HepG2 (cell line): ENCODE measurements around the gene SLC15A3. TPM values are rescaled to one million over a fixed set of nuclear protein-coding genes. Genes with fewer than 3 reads are reported as not detected.

ENCODE experiments used
- ATAC-seq: fragments of 200-7000 bp; cut with Tn5 transposase; 3 replicates; pipeline ENCODE4 v1.9.1; 2020; ENCODE audit warnings: mild to moderate bottlenecking, moderate library complexity
- BruUV-seq: library from RNA; stranded (reverse); fragments of 400-500 nt; replicated peaks from 2 replicates; lab custom pipeline; 2021; lab: Mats Ljungman, UMichigan
- CTCF ChIA-PET: fragments of 300-600 bp; formaldehyde crosslinking; extraction: SDS; loops from one replicate; lab custom pipeline; 2021; ENCODE audit warnings: low total read pairs, inconsistent platforms, low intra/inter-chr PET ratio; lab: Yijun Ruan, JAX
- POLR2A ChIA-PET: fragments of 350-600 bp; sonication (Branson Sonifier 250); formaldehyde crosslinking; loops from one replicate; lab custom pipeline; 2020; ENCODE audit warnings: antibody characterized with exemption, inconsistent platforms; lab: Yijun Ruan, JAX
- DNase-seq: peaks from one replicate; pipeline ENCODE4 v3.0.0-alpha.2; 2015; ENCODE audit warnings: low spot score
- FAIRE-seq: peaks from 3 replicates; lab custom pipeline; 2011; peaks lifted over from hg19 to GRCh38; lab: Jason Lieb, UNC
- H2AFZ ChIP-seq: one replicate; pipeline ENCODE4 v1.6.1; 2011; ENCODE audit warnings: low read length, inconsistent platforms
- H3K27ac ChIP-seq: fragments of 300-600 bp; 3 replicates; pipeline ENCODE4 v1.8.0; 2011; ENCODE audit warnings: mixed run types, mild to moderate bottlenecking, mixed read lengths, low read length, inconsistent platforms; ENCODE audit not compliant: insufficient read depth; ENCODE audit errors: extremely low read length
- H3K27me3 ChIP-seq, 2 experiments: fragments of 200-600 bp in 1 of 2; 2 replicates in 1 of 2; 3 replicates in 1 of 2; pipeline versions ENCODE4 v1.6.0 to v1.8.0; 2011; ENCODE audit warnings: low read length in 2 of 2, mild to moderate bottlenecking in 2 of 2, moderate library complexity in 2 of 2, inconsistent platforms in 1 of 2; ENCODE audit not compliant: insufficient read depth in 2 of 2, control insufficient read depth in 1 of 2
- H3K36me3 ChIP-seq, 2 experiments: fragments of 200-600 bp in 1 of 2; replicated peaks in 1 of 2; 2 replicates in 1 of 2; 3 replicates in 1 of 2; pipeline versions ENCODE4 v1.5.1 to v1.8.0; 2011; ENCODE audit warnings: low read length in 2 of 2, inconsistent platforms in 1 of 2; ENCODE audit not compliant: insufficient read depth in 2 of 2, control insufficient read depth in 1 of 2
- H3K4me1 ChIP-seq: 2 replicates; pipeline ENCODE4 v1.5.1; 2012; ENCODE audit warnings: low read length, inconsistent platforms; ENCODE audit not compliant: insufficient read depth
- H3K4me2 ChIP-seq: 2 replicates; pipeline ENCODE4 v1.6.0; 2011; ENCODE audit warnings: low read depth, low read length, inconsistent platforms
- H3K4me3 ChIP-seq, 3 experiments: fragments of 200-600 bp in 1 of 3; sonication (generic), shearing (Covaris generic) in 1 of 3; replicated peaks in 1 of 3; 2 replicates each; pipeline ENCODE4 v1.5.1; 2011 to 2016; ENCODE audit warnings: low read length in 3 of 3, inconsistent platforms in 2 of 3, low read depth in 2 of 3, mild to moderate bottlenecking in 2 of 3, control low read depth in 1 of 3, mixed read lengths in 1 of 3; ENCODE audit not compliant: insufficient read depth in 1 of 3
- H3K79me2 ChIP-seq: one replicate; pipeline ENCODE4 v1.6.1; 2011; ENCODE audit warnings: low read length, inconsistent platforms; ENCODE audit not compliant: insufficient read depth
- H3K9ac ChIP-seq: 2 replicates; pipeline ENCODE4 v1.6.0; 2011; ENCODE audit warnings: mild to moderate bottlenecking, low read depth, low read length, inconsistent platforms; ENCODE audit not compliant: insufficient read depth
- H3K9me3 ChIP-seq: 2 replicates; pipeline ENCODE4 v1.5.1; 2012; ENCODE audit warnings: mild to moderate bottlenecking, low read length
- H4K20me1 ChIP-seq: 2 replicates; pipeline ENCODE4 v1.6.0; 2011; ENCODE audit warnings: inconsistent platforms, mild to moderate bottlenecking, low read length, moderate library complexity; ENCODE audit not compliant: insufficient read depth
- KIAA2018 ChIP-seq: sonication (generic); formaldehyde crosslinking; IDR thresholded peaks from 2 replicates; pipeline ENCODE4 v1.5.0; 2020; ENCODE audit warnings: mild to moderate bottlenecking, missing genetic modification reagents, borderline replicate concordance
- KLF11 ChIP-seq: IDR thresholded peaks from 2 replicates; pipeline ENCODE4 v1.6.1; 2016; ENCODE audit warnings: missing compliant biosample characterization
- SMAD3 ChIP-seq: sonication (generic); formaldehyde crosslinking; IDR thresholded peaks from 2 replicates; pipeline ENCODE4 v1.4.0; 2020; ENCODE audit warnings: missing genetic modification reagents
- ZMYM3 ChIP-seq: sonication (generic); formaldehyde crosslinking; IDR thresholded peaks from 2 replicates; pipeline ENCODE4 v1.5.1; 2020; ENCODE audit warnings: mild to moderate bottlenecking, missing genetic modification reagents
- ZNF768 ChIP-seq: sonication (generic); formaldehyde crosslinking; IDR thresholded peaks from 2 replicates; pipeline ENCODE4 v1.4.0; 2020; ENCODE audit warnings: missing genetic modification reagents
- ZNF781 ChIP-seq: sonication (generic); formaldehyde crosslinking; IDR thresholded peaks from 2 replicates; pipeline ENCODE4 v1.5.1; 2020; ENCODE audit warnings: borderline replicate concordance, mild to moderate bottlenecking, missing genetic modification reagents; ENCODE audit errors: not compliant biosample characterization
- WGBS: methylation state at CpG from one replicate; pipeline ENCODE4 v1.1.6; 2017; ENCODE audit warnings: low lambda C conversion rate; 5-methylcytosine and 5-hydroxymethylcytosine counted together
- in situ Hi-C: cut with HindIII; loops from 2 replicates; pipeline ENCODE4 v1.10.0; 2017; ENCODE audit warnings: low pct_unique_long_range_greater_than_20kb; ENCODE audit not compliant: extremely low pct_ligation_motif_present
- intact Hi-C: fragments of 100-400 bp; cut with micrococcal nuclease; formaldehyde crosslinking; loops from one replicate; pipeline ENCODE4 v1.10.0; 2022; ENCODE audit not compliant: unreplicated experiment
- polyA plus RNA-seq, 8 experiments: library from polyadenylated mRNA; depleted of rRNA in 3 of 8; stranded (reverse) in 7 of 8; unstranded in 1 of 8; fragments of >200 nt; fragmentation: Illumina TruSeq in 4 of 8; extraction: Trizol in 4 of 8; gene quantifications; 2 replicates each; pipeline versions ENCODE4 v1.2.1 to v1.2.3, GENCODE V29; 2011 to 2016; ENCODE audit warnings: low read depth in 4 of 8, missing spikeins in 1 of 8, mixed read lengths in 1 of 8; ENCODE audit not compliant: insufficient read depth in 1 of 8
- total RNA-seq, 5 experiments: library from RNA; depleted of rRNA; stranded (reverse); fragments of >200 nt; fragmentation: Illumina TruSeq; extraction: Trizol; gene quantifications; 2 replicates each; pipeline ENCODE4 v1.2.3, GENCODE V29; 2016; ENCODE audit warnings: low read depth in 1 of 5

Gene SLC15A3
- total and polyA plus RNA-seq, 2 of the 13 experiments (the other 11 are each of a cell fraction or from before 2014, with no cell fraction given): 0.45 to 0.77 TPM

GRCh38 chr11:60952742-60953170, 780 bp upstream of the SLC15A3 start:
- no peak for FAIRE-seq
- BruUV-seq: no TSS peak
- Histone ChIP-seq H4K20me1 (no peaks in the 10 kb centered on the region), H3K4me1 (no peaks in the 10 kb centered on the region), H3K36me3 (no peaks in the 10 kb centered on the region), H3K9me3 (no peaks in the 10 kb centered on the region), H3K4me2 (peak overlapping the region; percentile 86), H3K4me3 (peak overlapping the region; percentile 39 to 81 (median 57)), H3K27me3 (peaks cover 0 to 15% of the 10 kb centered on the region in 2 experiments; a peak in 2 of 5 replicates), H2AFZ (peak overlapping the region; percentile 88), H3K9ac (peak overlapping the region; percentile 38; the same call in 1 of the 2 replicates), H3K79me2 (no peaks in the 10 kb centered on the region), H3K27ac (no peak overlapping the region)
- peak; percentile 48 for ATAC-seq
- ChIA-PET POLR2A (no interaction called here), CTCF (no interaction called here)
- in situ Hi-C loops (no loop called here), intact Hi-C loops (no loop called here)
- TF ChIP-seq KLF11 (no peak), ZNF781 (CRISPR knock-in tag) (no peak), ZMYM3 (CRISPR knock-in tag) (peak; percentile 77), ZNF768 (CRISPR knock-in tag) (no peak), SMAD3 (CRISPR knock-in tag) (no peak), KIAA2018 (no peak)
- WGBS: 0% methylated on average over 1 of the region's 3 CpGs
- no peak for DNase-seq
